DOHH2 (cell line): ENCODE results near the gene ATMIN.

Experiments used
- EZH2phosphoT487 ChIP-seq: fragments of 200-600 bp; sonication (generic); IDR thresholded peaks from 2 replicates; pipeline ENCODE4 v1.6.1; 2017; ENCODE audit warnings: borderline replicate concordance, mild to moderate bottlenecking, antibody characterized with exemption, low read length, moderate library complexity, mixed read lengths
- TF ChIP-seq, protein P1 (sequence below): fragments of 200-600 bp; sonication (generic); IDR thresholded peaks from one replicate; pipeline ENCODE4 v1.5.1; 2014; ENCODE audit warnings: antibody characterized with exemption, mild to moderate bottlenecking, low read depth, low read length; ENCODE audit not compliant: poor library complexity, severe bottlenecking

- TF ChIP-seq, protein P1, sequence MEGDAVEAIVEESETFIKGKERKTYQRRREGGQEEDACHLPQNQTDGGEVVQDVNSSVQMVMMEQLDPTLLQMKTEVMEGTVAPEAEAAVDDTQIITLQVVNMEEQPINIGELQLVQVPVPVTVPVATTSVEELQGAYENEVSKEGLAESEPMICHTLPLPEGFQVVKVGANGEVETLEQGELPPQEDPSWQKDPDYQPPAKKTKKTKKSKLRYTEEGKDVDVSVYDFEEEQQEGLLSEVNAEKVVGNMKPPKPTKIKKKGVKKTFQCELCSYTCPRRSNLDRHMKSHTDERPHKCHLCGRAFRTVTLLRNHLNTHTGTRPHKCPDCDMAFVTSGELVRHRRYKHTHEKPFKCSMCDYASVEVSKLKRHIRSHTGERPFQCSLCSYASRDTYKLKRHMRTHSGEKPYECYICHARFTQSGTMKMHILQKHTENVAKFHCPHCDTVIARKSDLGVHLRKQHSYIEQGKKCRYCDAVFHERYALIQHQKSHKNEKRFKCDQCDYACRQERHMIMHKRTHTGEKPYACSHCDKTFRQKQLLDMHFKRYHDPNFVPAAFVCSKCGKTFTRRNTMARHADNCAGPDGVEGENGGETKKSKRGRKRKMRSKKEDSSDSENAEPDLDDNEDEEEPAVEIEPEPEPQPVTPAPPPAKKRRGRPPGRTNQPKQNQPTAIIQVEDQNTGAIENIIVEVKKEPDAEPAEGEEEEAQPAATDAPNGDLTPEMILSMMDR: no peak
- no peak for TF ChIP-seq EZH2phosphoT487
Measured at GRCh38 chr16:81006211-81006812, 29.3 kb upstream of the ATMIN start.
